PFSK-1 (cell line): Measurements from ENCODE around the gene PRSS1.

Experiments used
- FOXP2 ChIP-seq: optimal IDR thresholded peaks from 2 replicates; pipeline ENCODE3; 2011; ENCODE audit warnings: borderline replicate concordance, control low read depth, inconsistent platforms; ENCODE audit not compliant: insufficient read depth; ENCODE audit errors: extremely low read length, extremely low read depth
- POLR2AphosphoS5 ChIP-seq: IDR thresholded peaks from 2 replicates; pipeline ENCODE4 v1.6.1; 2012; ENCODE audit warnings: low read depth, mild to moderate bottlenecking, control low read depth, low read length, moderate library complexity
- SIN3A ChIP-seq: IDR thresholded peaks from 2 replicates; pipeline ENCODE4 v1.6.1; 2012; ENCODE audit warnings: mild to moderate bottlenecking, low read length, moderate library complexity, borderline replicate concordance; ENCODE audit not compliant: insufficient read depth
- TAF1 ChIP-seq: IDR thresholded peaks from 2 replicates; pipeline ENCODE4 v1.6.1; 2012; ENCODE audit warnings: low read length, control low read depth, borderline replicate concordance; ENCODE audit not compliant: insufficient read depth
- TF ChIP-seq, protein P1 (sequence below), 2 experiments: IDR thresholded peaks; 2 replicates each; pipeline versions ENCODE4 v1.6.1 to v1.8.0; 2011 to 2012; ENCODE audit warnings: low read depth in 2 of 2, low read length in 2 of 2, control low read depth in 1 of 2, inconsistent platforms in 1 of 2, mild to moderate bottlenecking in 1 of 2, moderate library complexity in 1 of 2; ENCODE audit not compliant: insufficient read depth in 1 of 2

DNA sequence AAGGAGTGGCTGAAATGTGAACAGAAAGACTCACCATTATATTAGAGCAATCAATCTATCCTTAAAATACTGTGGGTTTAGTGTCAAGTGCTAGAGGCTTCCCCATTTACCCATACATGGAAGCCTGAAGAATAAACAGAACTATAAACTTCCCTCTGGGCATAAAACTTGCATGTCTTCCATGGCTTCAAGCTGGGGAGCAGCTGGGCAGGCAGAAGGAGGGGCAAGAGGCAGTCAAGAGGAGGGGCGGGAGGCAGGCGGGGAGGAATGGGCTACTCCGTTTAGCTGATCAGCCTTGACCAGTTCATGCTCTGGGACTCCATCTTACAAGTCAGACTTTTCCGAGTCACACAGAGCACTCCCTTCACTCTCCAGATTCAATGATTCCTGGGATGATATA lies 3.5 kb upstream of the PRSS1 start:
- no peak for TF ChIP-seq POLR2AphosphoS5
- TF ChIP-seq SIN3A = no peak
- TF ChIP-seq, protein P1, sequence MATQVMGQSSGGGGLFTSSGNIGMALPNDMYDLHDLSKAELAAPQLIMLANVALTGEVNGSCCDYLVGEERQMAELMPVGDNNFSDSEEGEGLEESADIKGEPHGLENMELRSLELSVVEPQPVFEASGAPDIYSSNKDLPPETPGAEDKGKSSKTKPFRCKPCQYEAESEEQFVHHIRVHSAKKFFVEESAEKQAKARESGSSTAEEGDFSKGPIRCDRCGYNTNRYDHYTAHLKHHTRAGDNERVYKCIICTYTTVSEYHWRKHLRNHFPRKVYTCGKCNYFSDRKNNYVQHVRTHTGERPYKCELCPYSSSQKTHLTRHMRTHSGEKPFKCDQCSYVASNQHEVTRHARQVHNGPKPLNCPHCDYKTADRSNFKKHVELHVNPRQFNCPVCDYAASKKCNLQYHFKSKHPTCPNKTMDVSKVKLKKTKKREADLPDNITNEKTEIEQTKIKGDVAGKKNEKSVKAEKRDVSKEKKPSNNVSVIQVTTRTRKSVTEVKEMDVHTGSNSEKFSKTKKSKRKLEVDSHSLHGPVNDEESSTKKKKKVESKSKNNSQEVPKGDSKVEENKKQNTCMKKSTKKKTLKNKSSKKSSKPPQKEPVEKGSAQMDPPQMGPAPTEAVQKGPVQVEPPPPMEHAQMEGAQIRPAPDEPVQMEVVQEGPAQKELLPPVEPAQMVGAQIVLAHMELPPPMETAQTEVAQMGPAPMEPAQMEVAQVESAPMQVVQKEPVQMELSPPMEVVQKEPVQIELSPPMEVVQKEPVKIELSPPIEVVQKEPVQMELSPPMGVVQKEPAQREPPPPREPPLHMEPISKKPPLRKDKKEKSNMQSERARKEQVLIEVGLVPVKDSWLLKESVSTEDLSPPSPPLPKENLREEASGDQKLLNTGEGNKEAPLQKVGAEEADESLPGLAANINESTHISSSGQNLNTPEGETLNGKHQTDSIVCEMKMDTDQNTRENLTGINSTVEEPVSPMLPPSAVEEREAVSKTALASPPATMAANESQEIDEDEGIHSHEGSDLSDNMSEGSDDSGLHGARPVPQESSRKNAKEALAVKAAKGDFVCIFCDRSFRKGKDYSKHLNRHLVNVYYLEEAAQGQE (IDR thresholded peaks at IDR 0.05; ENCODE audit: insufficient read depth in 1 of 2, low read depth in 2 of 2, low read length in 2 of 2) = no peak
- no peak for TF ChIP-seq TAF1
- TF ChIP-seq FOXP2 = no peak
